ENCODE results near the gene PFAS. TPM values are rescaled to one million over a fixed set of nuclear protein-coding genes. Genes with fewer than 3 reads are reported as not detected.

PFAS gene
- total and polyA plus RNA-seq, 2 of the 8 experiments (the other 6 are each of a cell fraction or from before 2014, with no cell fraction given): 88.4 to 248 TPM

DNA sequence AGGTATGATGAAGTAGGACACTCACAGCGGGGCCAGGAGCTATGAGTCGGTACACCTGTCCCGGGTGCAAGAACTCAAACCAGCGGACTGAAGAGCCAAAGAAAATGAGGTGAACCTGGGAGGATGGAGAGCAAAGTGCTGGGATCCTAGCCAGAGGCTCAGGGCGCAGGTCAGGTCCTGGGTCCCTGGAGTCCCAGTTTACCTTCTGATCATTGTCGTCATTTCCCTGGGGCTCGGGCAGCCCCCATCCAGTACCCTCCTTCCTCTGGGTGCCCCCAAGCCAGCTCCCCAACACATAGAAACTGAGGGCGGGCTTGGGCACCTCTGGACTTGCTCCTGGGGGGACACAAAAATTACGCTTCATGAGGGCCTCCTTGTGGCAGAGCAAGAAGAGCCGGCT lies 17.4 kb upstream of the PFAS start:
- Histone ChIP-seq H3K4ac (replicated peaks; ENCODE audit: insufficient read length, low read depth, low read length) (no peak overlapping the region), H3K4me1 (replicated peaks in 1 of 4; ENCODE audit: control insufficient read depth in 3 of 4, insufficient read depth in 4 of 4, low read length in 3 of 4) (peaks cover 0 to 5% (median 1%) of the 10 kb centered on the region in 4 experiments; a peak in 4 of 7 replicates), H2BK120ac (replicated peaks; ENCODE audit: low read depth, low read length) (no peak overlapping the region), H4K20me1 (replicated peaks in 1 of 2; ENCODE audit: control insufficient read depth in 1 of 2, insufficient read depth in 2 of 2, low read length in 2 of 2) (peaks cover 1 to 6% of the 10 kb centered on the region in 2 experiments), H3K23me2 (ENCODE audit: low read depth, low read length) (no peaks in the 10 kb centered on the region), H4K8ac (ENCODE audit: extremely low read depth, insufficient read depth, low read length) (no peak overlapping the region), H2BK12ac (ENCODE audit: low read depth, low read length) (no peak overlapping the region), H3K4me3 (ENCODE audit: extremely low read depth in 1 of 4, insufficient read depth in 2 of 4, low read depth in 3 of 4, low read length in 4 of 4) (no peak overlapping the region), H3K18ac (ENCODE audit: extremely low read depth, low read length) (no peak overlapping the region), H2BK20ac (ENCODE audit: low read length) (no peak overlapping the region), H3K23ac (ENCODE audit: insufficient read length) (no peak overlapping the region), H3K36me3 (ENCODE audit: control insufficient read depth in 2 of 4, insufficient read depth in 4 of 4, low read length in 3 of 4) (peaks cover 22 to 78% (median 51%) of the 10 kb centered on the region in 4 experiments), H3K9ac (replicated peaks in 1 of 4; ENCODE audit: extremely low read depth in 1 of 4, low read depth in 3 of 4, low read length in 3 of 4) (no peak overlapping the region), H2BK15ac (ENCODE audit: low read length) (no peak overlapping the region), H3K4me2 (ENCODE audit: insufficient read depth in 1 of 2, low read depth in 2 of 2, low read length in 2 of 2) (no peak overlapping the region), H2AK5ac (ENCODE audit: low read depth, low read length) (no peak overlapping the region), H2BK5ac (ENCODE audit: low read depth, low read length) (no peak overlapping the region), H4K5ac (ENCODE audit: insufficient read length, low read depth, low read length) (no peak overlapping the region), H3K79me2 (ENCODE audit: control insufficient read depth in 1 of 2, insufficient read depth in 2 of 2, low read length in 2 of 2) (no peaks in the 10 kb centered on the region), H3K9me3 (ENCODE audit: insufficient read depth in 2 of 2, low read depth in 1 of 2, low read length in 1 of 2) (no peaks in the 10 kb centered on the region), H4K91ac (replicated peaks; ENCODE audit: insufficient read length, low read length) (no peak overlapping the region), H2AFZ (ENCODE audit: low read length) (no peak overlapping the region), H3K79me1 (ENCODE audit: low read depth, low read length) (no peaks in the 10 kb centered on the region), H3K14ac (ENCODE audit: insufficient read length) (no peak overlapping the region), H3K56ac (replicated peaks; ENCODE audit: insufficient read length, low read depth, low read length) (no peak overlapping the region), H3K27me3 (replicated peaks in 1 of 4; ENCODE audit: control insufficient read depth in 3 of 4, extremely low read depth in 1 of 4, insufficient read depth in 3 of 4, low read length in 3 of 4) (no peaks in the 10 kb centered on the region), H3K27ac (ENCODE audit: low read depth, low read length) (no peak overlapping the region)
- no peak for DNase-seq (ENCODE audit: low read depth in 1 of 2, low spot score in 2 of 2)
- CTCF ChIA-PET (ENCODE audit: partially characterized antibody): interaction anchor here (0.9 to 1.2 kb wide), 2 partner anchors 64 to 81 kb away, joined by 3 read pairs; no protein-coding TSS in a partner anchor
- WGBS, 2 experiments (ENCODE audit: extremely low coverage in 1 of 2, insufficient coverage in 1 of 2, insufficient read length in 1 of 2, insufficient replicate concordance in 2 of 2, low coverage in 1 of 2, low lambda C conversion rate in 2 of 2, missing lambda C conversion rate in 1 of 2): 93% methylated on average over 10 of the region's 10 CpGs; no CpG with 5 or more reads in 1 of the 2 experiments
- FAIRE-seq: no peak
- POLR2A ChIA-PET (ENCODE audit: partially characterized antibody): interaction anchor here (53.4 to 66.3 kb wide), 2 partner anchors 11 to 32 kb away, joined by 1521 read pairs; partner anchors contain the start of genes CTC1, PFAS, RANGRF and SLC25A35
- TF ChIP-seq SAP30 (IDR thresholded peaks at IDR 0.05; ENCODE audit: insufficient read depth, insufficient replicate concordance, low read length): no peak
- TF ChIP-seq, protein P1, sequence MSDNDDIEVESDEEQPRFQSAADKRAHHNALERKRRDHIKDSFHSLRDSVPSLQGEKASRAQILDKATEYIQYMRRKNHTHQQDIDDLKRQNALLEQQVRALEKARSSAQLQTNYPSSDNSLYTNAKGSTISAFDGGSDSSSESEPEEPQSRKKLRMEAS (IDR thresholded peaks at IDR 0.05): no peak
- TF ChIP-seq CEBPB (IDR thresholded peaks at IDR 0.05; ENCODE audit: low read depth, low read length): no peak
- TF ChIP-seq JUN (IDR thresholded peaks at IDR 0.05; ENCODE audit: low read depth, low read length): no peak
- no peak for TF ChIP-seq RFX5 (IDR thresholded peaks at IDR 0.05; ENCODE audit: borderline replicate concordance, low read depth, low read length)
- TF ChIP-seq SRF (IDR thresholded peaks at IDR 0.05; ENCODE audit: low read depth, low read length): no peak
- TF ChIP-seq SP1 (IDR thresholded peaks at IDR 0.05; ENCODE audit: low read depth, low read length): no peak
- TF ChIP-seq CBX8 (IDR thresholded peaks at IDR 0.05; ENCODE audit: borderline replicate concordance, low read depth, low read length): no peak
- no peak for TF ChIP-seq ASH2L (IDR thresholded peaks at IDR 0.05; ENCODE audit: low read length)
- TF ChIP-seq POLR2A (IDR thresholded peaks at IDR 0.05; ENCODE audit: control extremely low read depth in 1 of 2, low read depth in 2 of 2, low read length in 2 of 2): no peak
- no peak for TF ChIP-seq CHD1 (IDR thresholded peaks at IDR 0.05; ENCODE audit: low read depth, low read length)
- no peak for TF ChIP-seq SUZ12 (IDR thresholded peaks at IDR 0.05; ENCODE audit: low read length)
- no peak for TF ChIP-seq GTF2F1 (IDR thresholded peaks at IDR 0.05; ENCODE audit: borderline replicate concordance, low read depth, low read length)
